ENCODE data around the gene ATOX1.

- TF ChIP-seq SUZ12 (IDR thresholded peaks at IDR 0.05) (no peak), FOXA1 (IDR thresholded peaks at IDR 0.05) (no peak), PKNOX1 (IDR thresholded peaks at IDR 0.05) (no peak), TARDBP (IDR thresholded peaks at IDR 0.05) (no peak), ELF4 (IDR thresholded peaks at IDR 0.05) (no peak), BHLHE40 (IDR thresholded peaks at IDR 0.05; ENCODE audit: borderline replicate concordance) (no peak), HDGF (IDR thresholded peaks at IDR 0.05; ENCODE audit: borderline replicate concordance) (no peak), SP1 (IDR thresholded peaks at IDR 0.05) (no peak), L3MBTL2 (conservative IDR thresholded peaks at IDR 0.05) (no peak), ARNT (IDR thresholded peaks at IDR 0.05) (no peak)
Measured at GRCh38 chr5:151709109-151709735, 49.2 kb downstream of the ATOX1 start.

Measured in HEK293T (cell line).